Measurements from ENCODE around the gene NKG7. TPM values are rescaled to one million over a fixed set of nuclear protein-coding genes. Genes with fewer than 3 reads are reported as not detected.
A peak's percentile ranks its signal among the peaks of the same experiment; 100 is the strongest.

Gene NKG7
- total and polyA plus RNA-seq, 2 of the 13 experiments (the other 11 are each of a cell fraction or from before 2014, with no cell fraction given) = 0.40 TPM; not detected in 1

DNA sequence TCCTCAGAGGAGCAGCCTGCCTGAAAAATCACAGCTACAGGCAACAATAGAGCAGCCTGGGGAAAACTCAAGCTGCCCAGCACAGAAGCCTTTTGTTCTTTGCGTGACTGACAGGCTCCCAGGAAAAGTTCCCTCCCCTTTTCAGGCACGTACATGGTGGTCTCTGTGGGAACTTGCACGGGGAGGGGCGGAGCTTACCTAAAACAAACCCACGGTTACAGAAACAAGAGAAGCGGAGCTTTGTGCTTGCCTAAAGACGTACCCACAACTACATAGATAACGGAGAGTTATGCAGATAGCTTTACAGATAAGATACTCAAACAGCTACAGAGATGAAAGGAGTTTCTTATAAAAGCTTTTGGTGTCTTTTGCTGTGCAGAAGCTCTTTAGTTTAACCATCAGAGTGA, 17.7 kb downstream of the NKG7 start:
- FAIRE-seq (peak; percentile 91), DNase-seq (ENCODE audit: low spot score) (peak; percentile 99), ATAC-seq (peak; percentile 76)
- 0% methylated on average over 8 of the region's 8 CpGs for WGBS (ENCODE audit: low lambda C conversion rate)
- peaks cover 14 to 19% of the 10 kb centered on the region in 2 experiments for H3K36me3 ChIP-seq (replicated peaks in 1 of 2; ENCODE audit: control insufficient read depth in 1 of 2, insufficient read depth in 2 of 2, low read length in 2 of 2)
- H3K27ac ChIP-seq (ENCODE audit: extremely low read length, insufficient read depth, low read length) = peak overlapping the region; percentile 100
- no TSS peak for BruUV-seq (replicated peaks)
- no peaks in the 10 kb centered on the region; a peak in 1 of 5 replicates for H3K27me3 ChIP-seq (ENCODE audit: control insufficient read depth in 1 of 2, insufficient read depth in 2 of 2, low read length in 2 of 2)
- in situ Hi-C loops (cut with HindIII; ENCODE audit: extremely low pct_ligation_motif_present, low pct_unique_long_range_greater_than_20kb) = no loop called here
- ChIA-PET POLR2A (interaction anchor here (1.1 to 4.7 kb wide), 9 partner anchors 10 to 53 kb away, joined by 4 to 309 read pairs (median 8); partner anchors contain the start of genes ETFB, LIM2, NKG7 and VSIG10L), CTCF (ENCODE audit: low intra/inter-chr PET ratio, low total read pairs) (interaction anchor here (0.9 kb wide), 1 partner anchor 53 kb away, joined by 4 read pairs; no protein-coding TSS in a partner anchor)
- H3K4me3 ChIP-seq (replicated peaks in 1 of 3; ENCODE audit: insufficient read depth in 1 of 3, low read depth in 2 of 3, low read length in 3 of 3) = peak overlapping the region; percentile 62 to 82 (median 72)
- H3K9me3 ChIP-seq (ENCODE audit: low read length) = no peaks in the 10 kb centered on the region
- H3K4me2 ChIP-seq (ENCODE audit: low read depth, low read length) = peak overlapping the region; percentile 97
- H2AFZ ChIP-seq (ENCODE audit: low read length) = no peak overlapping the region
- peak overlapping the region; percentile 99 for H3K9ac ChIP-seq (ENCODE audit: insufficient read depth, low read depth, low read length)
- intact Hi-C loops (cut with micrococcal nuclease; ENCODE audit: unreplicated experiment) = loop anchor here (1.0 kb wide), 2 partner anchors 8 to 13 kb away; no protein-coding TSS in a partner anchor
- H3K79me2 ChIP-seq (ENCODE audit: insufficient read depth, low read length) = peaks cover 55% of the 10 kb centered on the region
- H3K4me1 ChIP-seq (ENCODE audit: insufficient read depth, low read length) = peaks cover 86% of the 10 kb centered on the region
- H4K20me1 ChIP-seq (ENCODE audit: insufficient read depth, low read length) = peaks cover 9% of the 10 kb centered on the region; the same call in 1 of the 2 replicates
- TF ChIP-seq KDM1A (CRISPR knock-in tag; IDR thresholded peaks at IDR 0.05) (no peak), FOXO1 (CRISPR knock-in tag; IDR thresholded peaks at IDR 0.05) (peak; percentile 71), RFX1 (IDR thresholded peaks at IDR 0.05) (peak; percentile 12; the same call in 1 of the 2 replicates), HNRNPH1 (optimal IDR thresholded peaks at IDR 0.05; ENCODE audit: low read depth, low read length) (no peak), ZNF841 (CRISPR knock-in tag; IDR thresholded peaks at IDR 0.05; ENCODE audit: borderline replicate concordance) (no peak), REXO4 (CRISPR knock-in tag; IDR thresholded peaks at IDR 0.05; ENCODE audit: borderline replicate concordance) (no peak), SCMH1 (CRISPR knock-in tag; IDR thresholded peaks at IDR 0.05; ENCODE audit: borderline replicate concordance) (no peak), ZNF383 (CRISPR knock-in tag; IDR thresholded peaks at IDR 0.05; ENCODE audit: borderline replicate concordance) (no peak), SP1 (IDR thresholded peaks at IDR 0.05) (no peak), SP1 (CRISPR knock-in tag; IDR thresholded peaks at IDR 0.05) (peak; percentile 69; the same call in 1 of the 2 replicates), PRPF4 (IDR thresholded peaks at IDR 0.05; ENCODE audit: low read depth, low read length, poor library complexity, severe bottlenecking) (no peak), ZNF143 (CRISPR knock-in tag; IDR thresholded peaks at IDR 0.05) (no peak), ZNF260 (CRISPR knock-in tag; IDR thresholded peaks at IDR 0.05; ENCODE audit: borderline replicate concordance, low read depth) (no peak), ZFP1 (CRISPR knock-in tag; IDR thresholded peaks at IDR 0.05) (no peak), ZNF614 (CRISPR knock-in tag; IDR thresholded peaks at IDR 0.05; ENCODE audit: borderline replicate concordance) (no peak), SAP130 (CRISPR knock-in tag; IDR thresholded peaks at IDR 0.05; ENCODE audit: low read depth) (peak; percentile 59), MTA1 (CRISPR knock-in tag; IDR thresholded peaks at IDR 0.05; ENCODE audit: borderline replicate concordance) (no peak), ZBTB38 (CRISPR knock-in tag; IDR thresholded peaks at IDR 0.05) (no peak)
- TF ChIP-seq, protein P1, sequence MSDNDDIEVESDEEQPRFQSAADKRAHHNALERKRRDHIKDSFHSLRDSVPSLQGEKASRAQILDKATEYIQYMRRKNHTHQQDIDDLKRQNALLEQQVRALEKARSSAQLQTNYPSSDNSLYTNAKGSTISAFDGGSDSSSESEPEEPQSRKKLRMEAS (IDR thresholded peaks at IDR 0.05) = peak; percentile 39; the same call in 1 of the 2 replicates
- TF ChIP-seq, protein P2, sequence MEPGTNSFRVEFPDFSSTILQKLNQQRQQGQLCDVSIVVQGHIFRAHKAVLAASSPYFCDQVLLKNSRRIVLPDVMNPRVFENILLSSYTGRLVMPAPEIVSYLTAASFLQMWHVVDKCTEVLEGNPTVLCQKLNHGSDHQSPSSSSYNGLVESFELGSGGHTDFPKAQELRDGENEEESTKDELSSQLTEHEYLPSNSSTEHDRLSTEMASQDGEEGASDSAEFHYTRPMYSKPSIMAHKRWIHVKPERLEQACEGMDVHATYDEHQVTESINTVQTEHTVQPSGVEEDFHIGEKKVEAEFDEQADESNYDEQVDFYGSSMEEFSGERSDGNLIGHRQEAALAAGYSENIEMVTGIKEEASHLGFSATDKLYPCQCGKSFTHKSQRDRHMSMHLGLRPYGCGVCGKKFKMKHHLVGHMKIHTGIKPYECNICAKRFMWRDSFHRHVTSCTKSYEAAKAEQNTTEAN (CRISPR knock-in tag; conservative IDR thresholded peaks at IDR 0.05) = peak; percentile 78
- TF ChIP-seq, protein P3, sequence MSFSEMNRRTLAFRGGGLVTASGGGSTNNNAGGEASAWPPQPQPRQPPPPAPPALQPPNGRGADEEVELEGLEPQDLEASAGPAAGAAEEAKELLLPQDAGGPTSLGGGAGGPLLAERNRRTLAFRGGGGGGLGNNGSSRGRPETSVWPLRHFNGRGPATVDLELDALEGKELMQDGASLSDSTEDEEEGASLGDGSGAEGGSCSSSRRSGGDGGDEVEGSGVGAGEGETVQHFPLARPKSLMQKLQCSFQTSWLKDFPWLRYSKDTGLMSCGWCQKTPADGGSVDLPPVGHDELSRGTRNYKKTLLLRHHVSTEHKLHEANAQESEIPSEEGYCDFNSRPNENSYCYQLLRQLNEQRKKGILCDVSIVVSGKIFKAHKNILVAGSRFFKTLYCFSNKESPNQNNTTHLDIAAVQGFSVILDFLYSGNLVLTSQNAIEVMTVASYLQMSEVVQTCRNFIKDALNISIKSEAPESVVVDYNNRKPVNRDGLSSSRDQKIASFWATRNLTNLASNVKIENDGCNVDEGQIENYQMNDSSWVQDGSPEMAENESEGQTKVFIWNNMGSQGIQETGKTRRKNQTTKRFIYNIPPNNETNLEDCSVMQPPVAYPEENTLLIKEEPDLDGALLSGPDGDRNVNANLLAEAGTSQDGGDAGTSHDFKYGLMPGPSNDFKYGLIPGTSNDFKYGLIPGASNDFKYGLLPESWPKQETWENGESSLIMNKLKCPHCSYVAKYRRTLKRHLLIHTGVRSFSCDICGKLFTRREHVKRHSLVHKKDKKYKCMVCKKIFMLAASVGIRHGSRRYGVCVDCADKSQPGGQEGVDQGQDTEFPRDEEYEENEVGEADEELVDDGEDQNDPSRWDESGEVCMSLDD (CRISPR knock-in tag; IDR thresholded peaks at IDR 0.05; ENCODE audit: borderline replicate concordance) = no peak
- TF ChIP-seq, protein P4, sequence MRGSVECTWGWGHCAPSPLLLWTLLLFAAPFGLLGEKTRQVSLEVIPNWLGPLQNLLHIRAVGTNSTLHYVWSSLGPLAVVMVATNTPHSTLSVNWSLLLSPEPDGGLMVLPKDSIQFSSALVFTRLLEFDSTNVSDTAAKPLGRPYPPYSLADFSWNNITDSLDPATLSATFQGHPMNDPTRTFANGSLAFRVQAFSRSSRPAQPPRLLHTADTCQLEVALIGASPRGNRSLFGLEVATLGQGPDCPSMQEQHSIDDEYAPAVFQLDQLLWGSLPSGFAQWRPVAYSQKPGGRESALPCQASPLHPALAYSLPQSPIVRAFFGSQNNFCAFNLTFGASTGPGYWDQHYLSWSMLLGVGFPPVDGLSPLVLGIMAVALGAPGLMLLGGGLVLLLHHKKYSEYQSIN (CRISPR knock-in tag; IDR thresholded peaks at IDR 0.05; ENCODE audit: borderline replicate concordance) = no peak

Measured in HepG2 (cell line).